CD4-positive, alpha-beta T cell treated with Interleukin-15 for 4 hours (primary cell): ENCODE measurements around the gene ASPM.
"Not testable (repeated sequence)": the region's sequence is repeated elsewhere in the genome, so short reads cannot be mapped to it uniquely, and the experiment has no call there.

Experiments
- DNase-seq: peaks from one replicate; pipeline ENCODE4 v3.0.0-alpha.2; 2020; ENCODE audit warnings: low spot score

Gene ASPM

DNA sequence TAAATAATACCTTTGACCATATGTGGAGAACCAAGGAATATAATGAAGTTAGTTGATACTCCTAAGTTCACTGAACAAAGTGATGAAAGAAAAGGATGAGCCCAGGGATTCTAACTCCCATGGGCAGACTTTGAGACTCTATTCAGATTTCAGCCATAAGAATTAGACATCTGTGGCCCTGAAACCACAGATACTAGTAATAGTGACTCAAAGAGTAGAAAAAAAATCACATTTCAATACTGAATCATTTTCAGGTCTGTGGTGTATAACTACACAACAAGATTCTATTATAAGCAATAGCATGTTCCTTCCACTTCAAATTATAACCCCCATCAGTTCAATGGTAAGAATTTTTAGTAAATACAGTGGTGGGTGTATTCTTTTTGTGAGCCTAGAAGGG, 63.0 kb downstream of the ASPM start:
- no peak for DNase-seq

DNA sequence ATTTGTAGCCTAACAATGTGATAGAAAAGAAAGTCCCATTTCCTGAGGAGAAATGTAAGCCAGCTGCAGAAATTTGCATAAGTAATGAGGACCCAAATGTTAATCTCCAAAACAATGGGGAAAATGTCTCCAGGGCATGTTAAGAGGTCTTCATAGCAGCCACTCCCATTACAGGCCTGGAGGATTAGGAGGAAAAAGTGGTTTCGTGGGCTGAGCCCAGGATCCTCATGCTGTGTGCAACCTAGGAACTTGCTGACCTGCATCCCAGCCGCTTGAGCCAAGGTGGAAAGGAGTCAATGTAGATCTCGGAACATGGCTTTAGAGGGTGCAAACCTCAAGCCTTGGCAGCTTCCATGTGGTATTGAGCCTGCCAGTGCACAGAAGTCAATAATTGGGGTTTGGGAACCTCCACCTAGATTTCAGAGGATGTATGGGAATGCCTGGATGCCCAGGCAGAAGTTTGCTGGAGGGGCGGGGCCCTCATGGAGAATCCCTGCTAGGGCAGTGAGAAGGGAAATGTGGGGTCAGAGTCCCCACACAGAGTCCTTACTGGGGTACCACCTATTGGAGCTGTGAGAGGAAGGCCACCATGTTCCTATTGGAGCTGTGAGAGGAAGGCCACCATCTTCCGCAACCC, 65.2 kb downstream of the ASPM start:
- no peak for DNase-seq

DNA sequence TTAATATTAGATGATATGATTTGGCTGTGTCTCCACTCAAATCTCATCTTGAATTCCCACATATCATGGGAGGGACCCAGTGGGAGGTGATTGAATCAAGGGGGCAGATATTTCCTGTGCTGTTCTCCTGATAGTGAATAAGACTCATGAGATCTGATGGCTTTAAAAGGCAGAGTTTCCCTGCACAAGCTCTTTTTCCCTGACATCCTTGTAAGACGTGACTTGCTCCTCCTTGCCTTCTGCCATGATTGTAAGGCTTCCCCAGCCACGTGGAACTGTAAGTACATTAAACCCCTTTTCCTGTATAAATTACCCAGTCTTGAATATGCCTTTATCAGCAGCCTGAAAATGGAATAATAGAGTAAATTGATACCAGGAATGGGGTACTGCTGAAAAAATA, 66.1 kb downstream of the ASPM start:
- no peak for DNase-seq

DNA sequence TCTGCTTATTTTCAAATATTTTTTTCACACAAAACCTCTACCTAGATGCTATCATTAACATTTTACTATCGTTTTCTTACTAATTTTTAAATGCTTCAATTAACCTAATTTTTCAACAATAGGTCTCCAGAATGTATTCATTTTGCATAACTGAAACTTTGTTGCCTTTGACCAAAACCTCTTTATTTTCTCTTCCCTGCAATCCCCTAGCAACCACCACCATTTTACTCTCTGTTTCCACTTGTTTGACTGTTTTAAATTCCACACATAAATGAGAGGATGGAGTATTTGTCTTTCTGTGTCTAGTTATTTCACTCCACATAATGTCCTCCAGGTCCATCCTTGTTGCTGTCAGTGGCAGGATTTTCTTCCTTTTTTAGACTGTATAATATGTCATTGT, 69.9 kb downstream of the ASPM start:
- DNase-seq: no peak

DNA sequence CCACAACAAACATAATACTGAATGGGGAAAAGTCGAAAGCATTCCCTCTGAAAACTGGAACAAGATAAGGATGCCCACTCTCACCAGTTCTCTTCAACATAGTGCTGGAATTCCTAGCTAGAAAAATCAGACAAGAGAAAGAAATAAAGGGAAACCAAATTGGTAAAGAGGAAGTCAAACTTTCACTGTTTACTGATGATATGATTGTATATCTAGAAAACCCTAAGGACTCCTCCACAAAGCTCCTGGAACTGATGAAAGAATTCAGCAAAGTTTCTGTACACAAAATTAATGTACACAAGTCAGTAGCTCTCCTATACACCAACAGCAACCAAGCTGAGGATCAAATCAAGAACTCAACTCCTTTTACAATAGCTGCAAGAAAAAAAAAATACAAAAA, 72.5 kb downstream of the ASPM start:
- DNase-seq: no peak

DNA sequence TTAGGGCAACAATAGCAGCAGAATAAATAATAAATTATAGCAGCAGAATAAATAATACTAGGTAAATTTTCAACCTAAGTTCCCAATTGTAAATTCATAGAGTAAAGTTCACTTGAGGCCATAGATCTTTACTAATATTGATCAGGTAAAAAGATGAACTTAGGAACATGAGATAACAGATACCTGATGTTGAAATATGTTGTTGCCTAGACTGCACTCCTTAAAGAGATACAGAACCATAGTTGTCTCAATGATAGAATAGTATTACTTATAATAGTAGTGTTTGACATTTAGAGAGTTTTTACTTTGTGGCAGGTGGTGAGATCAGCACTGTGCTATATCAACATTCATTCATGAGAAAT, 79.0 kb downstream of the ASPM start:
- no peak for DNase-seq

DNA sequence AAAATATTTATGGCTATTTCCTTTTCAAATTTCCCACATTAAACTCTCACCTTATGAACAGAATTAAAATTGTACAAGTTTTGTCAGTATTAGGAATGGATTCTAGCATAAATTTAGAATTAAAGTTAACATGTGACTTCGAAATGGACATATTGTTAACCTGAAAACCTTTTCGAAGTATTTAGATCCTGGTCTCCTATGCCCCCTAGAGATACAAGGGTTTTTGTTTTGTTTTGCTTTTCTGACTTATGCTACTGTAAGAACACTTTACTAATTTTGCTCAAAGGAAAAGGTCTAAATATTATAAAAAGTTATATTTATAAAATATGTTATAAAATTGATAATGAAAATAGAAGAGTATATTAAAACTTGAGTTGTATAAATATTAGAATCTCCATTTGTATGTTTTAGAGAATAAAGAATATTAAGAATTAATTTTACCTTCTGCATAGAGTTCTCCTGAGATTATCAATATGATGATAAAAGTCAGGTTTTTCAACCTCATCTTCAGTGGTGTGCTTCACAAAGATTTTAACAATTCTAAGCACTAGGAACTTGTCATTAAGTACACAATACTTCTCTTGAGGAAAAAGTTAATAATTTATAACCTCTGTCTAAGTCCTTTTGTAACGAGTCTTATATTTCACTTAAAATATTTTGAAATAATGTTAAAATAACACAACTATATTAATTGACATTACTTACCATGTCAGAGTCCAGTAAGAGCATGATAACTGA, 79.6 kb downstream of the ASPM start, which contains the start of gene F13B:
F13B (minus strand) TSS at position 542 of the 738 bp plus-strand sequence; CDS start at position 505, 37 bp downstream.
- no peak for DNase-seq

- DNase-seq: no peak
These were observed 80.2 kb downstream of the ASPM start for GRCh38 chr1:197066277-197066676.

GRCh38 chr1:197065559-197065958, 80.9 kb downstream of the ASPM start:
- no peak for DNase-seq

- no peak for DNase-seq
These were observed 83.3 kb downstream of the ASPM start for GRCh38 chr1:197063212-197063611.

DNA sequence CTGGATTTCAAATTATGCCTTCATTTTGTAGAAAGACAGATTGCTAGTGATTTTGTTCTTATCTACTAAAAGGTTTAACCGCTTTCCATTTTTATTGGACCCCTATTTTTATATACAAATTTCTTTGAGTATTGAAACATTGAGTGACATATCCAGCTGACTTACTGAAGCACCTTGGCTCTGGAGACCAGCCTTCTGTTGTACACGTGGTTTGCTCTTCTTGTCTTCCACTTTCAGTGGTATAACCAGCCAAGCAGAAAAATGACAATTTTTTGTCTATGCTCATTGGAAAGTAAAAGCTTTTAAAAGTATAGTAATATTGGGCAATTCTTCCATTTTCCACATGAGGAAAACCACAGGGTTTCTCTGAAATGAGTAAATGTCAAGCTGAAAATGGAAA, 83.8 kb downstream of the ASPM start:
- no peak for DNase-seq

- no peak for DNase-seq
These were observed 97.4 kb downstream of the ASPM start for GRCh38 chr1:197049100-197049499.

GRCh38 chr1:197042676-197043341, 103.7 kb downstream of the ASPM start:
- DNase-seq: no peak

DNA sequence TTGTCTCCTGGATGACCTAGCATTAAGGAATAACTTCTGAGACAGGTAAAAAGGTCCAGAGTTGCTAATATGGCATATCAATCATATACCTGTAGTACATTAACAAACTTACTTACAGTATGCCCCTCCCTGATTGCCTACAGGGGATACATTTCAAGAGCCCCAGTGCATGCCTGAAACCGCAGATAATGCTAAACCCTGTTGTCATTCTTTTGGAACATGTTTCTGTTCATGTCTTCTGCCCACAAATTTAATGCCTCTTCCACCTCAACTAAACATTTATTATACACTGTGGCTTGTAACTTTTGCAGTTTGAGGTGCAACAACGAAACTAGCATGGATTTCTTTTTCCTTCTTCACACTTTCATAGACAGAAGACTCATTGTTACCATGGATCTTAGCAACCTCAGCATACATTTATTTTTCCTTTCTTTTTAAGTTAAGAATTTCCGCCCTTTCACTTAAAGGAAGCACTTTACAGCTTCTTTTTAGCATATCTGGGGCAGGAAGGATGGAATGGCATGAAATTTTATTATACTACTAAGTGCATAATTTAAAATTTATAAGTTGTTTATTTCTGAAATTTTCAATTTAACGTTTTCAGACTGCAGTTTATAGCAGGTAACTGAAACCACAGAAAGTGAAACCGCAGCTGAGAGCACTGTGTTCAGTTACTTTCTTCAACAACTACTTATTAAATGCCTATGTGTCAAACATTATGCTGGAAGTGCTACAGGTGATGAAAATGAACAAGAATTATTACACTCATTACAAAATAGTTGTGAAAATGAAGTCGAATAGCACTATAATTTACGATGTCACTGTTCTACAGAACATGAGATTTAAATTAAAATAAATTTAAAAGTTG, 104.7 kb downstream of the ASPM start:
- DNase-seq: no peak

DNA sequence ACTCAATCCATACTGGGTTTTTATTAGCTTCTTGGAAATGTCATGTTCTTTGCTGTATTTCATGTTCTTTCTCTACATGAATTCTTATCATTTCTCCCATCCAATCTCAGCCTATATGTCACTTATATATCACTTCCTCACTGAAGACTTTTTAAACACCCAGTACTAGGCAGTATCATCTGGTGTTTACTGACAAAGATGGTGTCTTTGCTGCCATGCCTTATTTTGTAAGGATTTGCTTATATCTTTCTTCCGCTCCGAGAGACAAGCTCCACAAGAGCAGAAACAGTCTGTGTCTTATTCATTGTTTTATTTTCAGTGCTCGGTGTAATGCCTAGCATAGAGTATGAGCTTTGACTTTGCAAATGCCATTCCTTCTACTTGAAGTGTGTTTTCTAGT, 109.6 kb downstream of the ASPM start:
- no peak for DNase-seq

DNA sequence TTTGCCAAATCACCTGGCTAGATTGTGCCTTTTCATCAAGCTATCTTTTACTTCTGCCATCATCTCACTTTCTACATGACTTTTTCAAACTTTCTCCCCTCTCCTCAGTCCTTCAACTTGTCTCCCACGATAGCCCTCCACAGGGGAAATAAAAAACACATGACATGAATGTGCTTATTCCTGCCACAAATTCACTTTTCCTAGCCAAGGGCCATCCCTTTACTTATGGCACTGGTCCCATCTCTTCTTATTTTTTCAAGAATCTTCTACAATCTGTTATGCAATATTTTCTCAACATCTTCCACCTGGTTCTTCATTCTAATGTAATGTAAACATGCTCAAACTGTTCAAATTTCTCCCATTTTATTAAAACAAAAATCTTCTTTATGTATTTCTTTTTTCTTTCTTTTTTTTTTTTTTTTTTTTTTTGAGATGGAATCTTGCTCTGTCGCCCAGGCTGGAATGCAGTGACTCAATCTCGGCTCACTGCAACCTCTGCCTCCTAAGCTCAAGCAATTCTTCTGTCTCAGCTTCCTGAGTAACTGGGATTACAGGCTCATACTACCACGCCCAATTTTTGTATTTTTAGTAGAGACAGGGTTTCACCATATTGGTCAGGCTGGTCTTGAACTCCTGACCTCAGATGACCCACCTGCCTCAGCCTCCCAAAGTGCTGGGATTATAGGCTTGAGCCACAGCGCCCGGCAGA, 111.7 kb downstream of the ASPM start:
- not testable (repeated sequence) for DNase-seq
